ENCODE measurements around the gene MPG.
"Not testable (repeated sequence)": the region's sequence is repeated elsewhere in the genome, so short reads cannot be mapped to it uniquely, and the experiment has no call there.

MPG gene

DNA sequence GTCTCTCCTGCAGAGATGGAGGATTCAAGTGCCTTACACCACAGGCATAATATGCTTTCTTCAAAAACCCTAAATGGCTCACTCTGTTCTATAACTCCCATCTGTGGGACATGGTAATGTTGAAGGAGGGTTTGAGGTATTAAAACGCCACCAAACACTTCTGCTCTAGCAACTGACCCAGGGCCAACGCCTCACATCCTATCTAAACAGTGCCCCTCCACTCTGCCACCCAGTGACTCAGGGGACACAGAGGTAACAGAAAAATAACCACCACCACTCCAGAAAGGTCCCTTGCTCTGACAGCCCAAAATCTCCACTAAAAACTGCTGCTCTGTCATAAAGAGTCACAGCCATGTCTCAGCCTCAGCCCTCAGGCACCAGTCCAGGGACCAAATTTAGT, 42.7 kb downstream of the MPG start:
- TF ChIP-seq Cebpa-rat (IDR thresholded peaks at IDR 0.05) = no peak
- no peaks in the 10 kb centered on the region for H3K9me3 ChIP-seq
- no peaks in the 10 kb centered on the region for H3K27me3 ChIP-seq
- no peak overlapping the region for H3K9ac ChIP-seq
- H3K4me3 ChIP-seq = no peak overlapping the region
- H3K4me2 ChIP-seq = no peak overlapping the region
- no peak overlapping the region for H3K27ac ChIP-seq
- H3K36me3 ChIP-seq = peaks cover 86% of the 10 kb centered on the region
- H3K4me1 ChIP-seq = peaks cover 8% of the 10 kb centered on the region
- H4K20me1 ChIP-seq = peaks cover 83% of the 10 kb centered on the region

- Histone ChIP-seq H3K4me1 (peaks cover 8% of the 10 kb centered on the region), H3K4me3 (no peak overlapping the region), H3K9ac (no peak overlapping the region), H3K9me3 (no peaks in the 10 kb centered on the region), H3K4me2 (no peak overlapping the region), H3K27ac (no peak overlapping the region), H4K20me1 (peaks cover 96% of the 10 kb centered on the region), H3K27me3 (no peaks in the 10 kb centered on the region), H3K36me3 (peaks cover 71% of the 10 kb centered on the region)
- no peak for TF ChIP-seq Cebpa-rat (IDR thresholded peaks at IDR 0.05)
These were observed 44.3 kb downstream of the MPG start for GRCh38 chr16:122361-122760.

- H3K4me1 ChIP-seq, H3K4me3 ChIP-seq, H3K27ac ChIP-seq, H3K4me2 ChIP-seq, H3K27me3 ChIP-seq, H3K9me3 ChIP-seq, H3K9ac ChIP-seq: not testable (repeated sequence)
- Histone ChIP-seq H3K36me3 (peaks cover 74% of the 10 kb centered on the region), H4K20me1 (peaks cover 92% of the 10 kb centered on the region)
These were observed 45.7 kb downstream of the MPG start for GRCh38 chr16:123558-124350.

- no peak for TF ChIP-seq Cebpa-rat (IDR thresholded peaks at IDR 0.05)
- Histone ChIP-seq H3K9ac (no peak overlapping the region), H3K27ac (no peak overlapping the region)
These were observed 47.0 kb downstream of the MPG start for GRCh38 chr16:125011-125410.

GRCh38 chr16:129075-129474, 51.0 kb downstream of the MPG start:
- H3K36me3 ChIP-seq = peaks cover 55% of the 10 kb centered on the region
- no peak overlapping the region for H3K27ac ChIP-seq
- no peaks in the 10 kb centered on the region for H3K9me3 ChIP-seq
- TF ChIP-seq Cebpa-rat (IDR thresholded peaks at IDR 0.05) = no peak
- no peak overlapping the region for H3K4me3 ChIP-seq
- no peak overlapping the region for H3K9ac ChIP-seq
- H3K27me3 ChIP-seq = no peaks in the 10 kb centered on the region
- H4K20me1 ChIP-seq = peaks cover 92% of the 10 kb centered on the region
- H3K4me1 ChIP-seq = no peaks in the 10 kb centered on the region; the same call in 1 of the 2 replicates
- no peak overlapping the region for H3K4me2 ChIP-seq

More at GRCh38 chr16:125011-125410, 47.0 kb downstream of the MPG start:
- Histone ChIP-seq H3K36me3 (peaks cover 74% of the 10 kb centered on the region), H3K4me3 (no peak overlapping the region), H3K4me1 (peaks cover 3% of the 10 kb centered on the region), H4K20me1 (peaks cover 92% of the 10 kb centered on the region), H3K4me2 (no peak overlapping the region), H3K9me3 (no peaks in the 10 kb centered on the region), H3K27me3 (no peaks in the 10 kb centered on the region)

DNA sequence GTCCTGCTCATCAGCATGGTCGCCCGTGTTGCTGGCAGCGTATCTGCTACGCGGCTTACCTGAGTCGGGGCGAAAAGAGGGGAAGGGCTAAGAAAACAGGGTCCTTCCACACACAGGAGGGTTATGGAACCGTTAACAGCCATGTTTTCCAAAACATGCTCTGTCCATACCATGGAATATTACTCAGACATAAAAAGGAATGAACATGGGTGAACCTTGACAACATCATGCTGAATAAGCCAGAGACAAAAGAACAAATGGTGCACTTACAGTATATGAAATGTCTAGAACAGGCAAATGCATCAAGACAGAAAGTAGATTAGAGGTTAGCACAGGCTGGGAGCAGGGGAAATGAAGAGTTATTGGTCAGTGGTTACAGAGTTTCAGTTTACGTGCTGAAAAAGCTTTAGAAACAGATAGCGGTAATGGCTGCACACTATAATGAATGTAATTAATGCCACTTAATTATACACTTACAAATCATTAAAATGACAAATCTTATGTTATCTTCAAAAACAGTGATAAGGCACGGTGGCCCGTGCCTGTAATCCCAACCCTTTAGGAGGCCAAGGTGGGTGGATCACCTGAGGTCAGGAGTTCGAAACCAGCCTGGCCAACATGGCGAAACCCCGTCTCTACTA, 52.6 kb downstream of the MPG start:
- Histone ChIP-seq H3K9me3 (no peaks in the 10 kb centered on the region), H4K20me1 (peaks cover 77% of the 10 kb centered on the region), H3K27ac (no peak overlapping the region), H3K9ac (no peak overlapping the region), H3K4me3 (no peak overlapping the region), H3K4me1 (no peaks in the 10 kb centered on the region; the same call in 1 of the 2 replicates), H3K27me3 (no peaks in the 10 kb centered on the region), H3K4me2 (no peak overlapping the region), H3K36me3 (peaks cover 39% of the 10 kb centered on the region)
- no peak for TF ChIP-seq Cebpa-rat (IDR thresholded peaks at IDR 0.05)

DNA sequence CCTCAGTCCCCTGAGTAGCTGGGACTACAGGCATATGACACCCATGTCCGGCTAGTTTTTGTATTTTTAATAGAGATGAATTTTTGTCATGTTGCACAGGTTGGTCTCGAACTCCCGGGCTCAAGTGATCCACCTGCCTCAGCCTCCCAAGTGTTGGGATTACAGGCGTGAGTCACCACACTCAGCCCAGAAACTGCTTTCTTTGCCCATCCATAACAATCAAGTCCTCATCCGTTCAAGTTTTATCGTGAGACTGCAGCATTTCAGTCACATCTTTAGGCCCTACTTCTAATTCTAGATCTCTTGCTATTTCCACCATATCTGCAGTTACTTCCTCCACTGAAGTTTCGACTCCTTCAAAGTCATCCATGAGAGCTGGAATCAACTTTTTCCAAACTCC, 54.1 kb downstream of the MPG start:
- Histone ChIP-seq H3K4me2 (no peak overlapping the region), H3K27ac (no peak overlapping the region), H3K27me3 (no peaks in the 10 kb centered on the region), H3K4me3 (no peak overlapping the region), H3K9me3 (no peaks in the 10 kb centered on the region), H3K36me3 (peaks cover 37% of the 10 kb centered on the region), H3K9ac (no peak overlapping the region), H3K4me1 (peaks cover 13% of the 10 kb centered on the region), H4K20me1 (peaks cover 63% of the 10 kb centered on the region)
- TF ChIP-seq Cebpa-rat (IDR thresholded peaks at IDR 0.05) = no peak

GRCh38 chr16:133716-134115, 55.7 kb downstream of the MPG start:
- no peaks in the 10 kb centered on the region for H3K9me3 ChIP-seq

More at GRCh38 chr16:133716-134115, 55.7 kb downstream of the MPG start:
- Histone ChIP-seq H3K4me2 (no peak overlapping the region), H3K27ac (no peak overlapping the region), H3K4me1 (peaks cover 20% of the 10 kb centered on the region), H3K4me3 (no peak overlapping the region), H3K9ac (no peak overlapping the region), H3K36me3 (peaks cover 26% of the 10 kb centered on the region), H3K27me3 (no peaks in the 10 kb centered on the region), H4K20me1 (peaks cover 50% of the 10 kb centered on the region)
- no peak for TF ChIP-seq Cebpa-rat (IDR thresholded peaks at IDR 0.05)

Measured in BLaER1 (cell line).